Suprapubic skin (tissue), 4 donors: ENCODE results near the gene ARL14EPL. TPM values are rescaled to one million over a fixed set of nuclear protein-coding genes. Genes with fewer than 3 reads are reported as not detected.
A peak's percentile ranks its signal among the peaks of the same experiment; 100 is the strongest.

Source experiments
- DNase-seq, 2 donors: peaks; one replicate each; pipeline ENCODE4 v3.0.0-alpha.2; 2019; ENCODE audit warnings: low spot score in 2 of 2
- H3K27ac ChIP-seq: fragments of 200-600 bp; sonication (generic); one replicate; pipeline ENCODE4 v1.5.1; 2019
- H3K27me3 ChIP-seq: fragments of 200-600 bp; sonication (generic); one replicate; pipeline ENCODE4 v1.5.1; 2019
- H3K36me3 ChIP-seq: fragments of 200-600 bp; sonication (generic); one replicate; pipeline ENCODE4 v1.5.1; 2019
- H3K4me1 ChIP-seq: fragments of 200-600 bp; sonication (generic); one replicate; pipeline ENCODE4 v1.5.1; 2019
- H3K4me3 ChIP-seq: fragments of 200-600 bp; sonication (generic); one replicate; pipeline ENCODE4 v1.5.1; 2019; ENCODE audit warnings: mild to moderate bottlenecking
- H3K9me3 ChIP-seq: fragments of 200-600 bp; sonication (generic); one replicate; pipeline ENCODE4 v1.5.1; 2019
- CTCF ChIP-seq, 2 donors: fragments of 200-600 bp in 1 of 2; fragments of 450-650 bp in 1 of 2; sonication (generic) in 1 of 2; IDR thresholded peaks; one replicate each; pipeline ENCODE4 v1.5.1; 2016 to 2019; ENCODE audit warnings: antibody characterized with exemption in 2 of 2, mild to moderate bottlenecking in 1 of 2, moderate library complexity in 1 of 2
- EP300 ChIP-seq: sonication (generic); formaldehyde crosslinking; IDR thresholded peaks from one replicate; pipeline ENCODE4 v1.6.1; 2017; ENCODE audit warnings: antibody characterized with exemption
- POLR2A ChIP-seq, 2 donors: fragments of 450-650 bp; IDR thresholded peaks; one replicate each; pipeline ENCODE4 v1.6.1; 2017; ENCODE audit warnings: antibody characterized with exemption in 2 of 2, mild to moderate bottlenecking in 2 of 2, moderate library complexity in 2 of 2
- POLR2AphosphoS5 ChIP-seq, 3 donors: sonication (generic); formaldehyde crosslinking; IDR thresholded peaks; one replicate each; pipeline ENCODE4 v1.6.1; 2017; ENCODE audit warnings: antibody characterized with exemption in 3 of 3
- WGBS: methylation state at CpG from one replicate; pipeline ENCODE4 v1.1.5; 2018; 5-methylcytosine and 5-hydroxymethylcytosine counted together
- total RNA-seq, 4 donors: library from RNA; depleted of rRNA; stranded (reverse); fragments of >200 nt; gene quantifications; one replicate each; pipeline ENCODE4 v1.1.0, GENCODE V29; 2016

The ARL14EPL gene
- total RNA-seq, 4 donors from 2014 or later: not detected

DNA sequence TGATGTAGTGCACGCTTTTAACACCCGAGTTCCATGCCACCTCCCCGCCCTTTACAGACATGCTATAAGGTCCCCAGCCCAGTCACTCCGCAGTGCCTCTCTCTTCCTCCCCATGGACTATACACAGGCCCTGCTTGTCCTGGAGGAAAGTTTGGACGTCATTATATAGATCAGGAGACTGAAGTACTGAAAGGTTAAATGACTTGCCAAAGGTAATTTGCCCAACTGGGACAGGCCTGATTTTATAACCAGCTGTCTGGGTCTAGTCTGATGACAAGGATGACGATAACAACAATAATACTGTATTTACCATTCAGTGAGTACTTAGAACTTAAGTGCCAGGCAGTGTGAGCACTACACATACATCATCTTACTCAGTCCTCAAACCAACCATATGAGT lies 36.9 kb upstream of the ARL14EPL start:
- Histone ChIP-seq H3K27ac (no peak overlapping the region), H3K27me3 (no peaks in the 10 kb centered on the region), H3K4me3 (no peak overlapping the region), H3K36me3 (no peaks in the 10 kb centered on the region), H3K9me3 (no peaks in the 10 kb centered on the region), H3K4me1 (no peaks in the 10 kb centered on the region)
- 87% methylated on average over 6 of the region's 6 CpGs for WGBS
- TF ChIP-seq CTCF (IDR thresholded peaks at IDR 0.05) (no peak), POLR2AphosphoS5 (IDR thresholded peaks at IDR 0.05) (no peak), POLR2A (IDR thresholded peaks at IDR 0.05) (no peak), EP300 (no peak)
- no peak for DNase-seq

DNA sequence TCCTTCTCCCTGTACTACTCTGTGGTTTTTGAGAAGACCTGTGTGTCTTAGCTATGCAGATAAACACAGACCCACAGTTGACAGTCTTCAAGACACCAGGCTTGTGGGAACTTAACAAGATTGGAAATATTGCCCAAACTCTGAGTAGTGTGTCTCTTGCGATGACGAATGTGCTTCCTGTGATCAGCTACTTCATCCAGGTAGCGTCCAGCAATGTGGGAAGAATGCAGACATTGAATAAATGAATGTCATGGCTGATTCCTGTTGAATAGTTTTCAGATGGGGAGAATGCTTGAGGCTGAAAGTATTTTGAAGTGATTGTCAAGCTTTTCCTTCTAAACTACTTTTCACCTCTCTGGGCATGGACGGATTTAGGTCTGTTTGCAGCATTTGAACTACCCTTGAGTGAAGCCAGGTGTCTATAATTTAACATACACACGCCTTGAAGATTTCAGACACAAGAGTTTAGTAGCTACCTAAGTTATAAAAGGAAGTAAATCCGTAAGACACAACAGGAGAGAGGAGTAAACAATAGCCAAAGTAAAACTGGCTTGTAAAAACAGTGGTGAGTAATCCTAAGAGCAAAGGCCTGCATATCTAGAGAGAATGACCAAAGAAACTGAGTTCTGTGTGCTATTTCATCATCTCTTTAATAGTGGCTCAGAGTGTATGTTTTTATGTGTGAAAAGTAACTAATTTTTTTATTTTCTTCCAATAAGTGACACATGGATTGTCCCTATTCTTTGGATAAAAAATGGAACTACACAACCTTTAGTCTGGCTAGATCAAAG lies 30.0 kb upstream of the ARL14EPL start:
- TF ChIP-seq POLR2AphosphoS5 (IDR thresholded peaks at IDR 0.05) (no peak), POLR2A (IDR thresholded peaks at IDR 0.05) (no peak), EP300 (no peak), CTCF (IDR thresholded peaks at IDR 0.05) (no peak)
- 66% methylated on average over 6 of the region's 6 CpGs for WGBS
- Histone ChIP-seq H3K27me3 (no peaks in the 10 kb centered on the region), H3K36me3 (no peaks in the 10 kb centered on the region), H3K9me3 (no peaks in the 10 kb centered on the region), H3K4me3 (no peak overlapping the region), H3K4me1 (no peaks in the 10 kb centered on the region), H3K27ac (no peak overlapping the region)
- DNase-seq: no peak

- TF ChIP-seq POLR2AphosphoS5 (IDR thresholded peaks at IDR 0.05) (no peak), POLR2A (IDR thresholded peaks at IDR 0.05) (no peak), CTCF (IDR thresholded peaks at IDR 0.05) (no peak), EP300 (no peak)
- no peak overlapping the region for H3K4me3 ChIP-seq
- WGBS: 81% methylated on average over 3 of the region's 3 CpGs
- H3K27me3 ChIP-seq: no peaks in the 10 kb centered on the region
- H3K36me3 ChIP-seq: no peaks in the 10 kb centered on the region
- DNase-seq: no peak
- no peak overlapping the region for H3K27ac ChIP-seq
- H3K4me1 ChIP-seq: no peaks in the 10 kb centered on the region
- H3K9me3 ChIP-seq: no peaks in the 10 kb centered on the region
Measured at GRCh38 chr5:116004248-116004647, 28.0 kb upstream of the ARL14EPL start.

- Histone ChIP-seq H3K36me3 (no peaks in the 10 kb centered on the region), H3K4me3 (no peak overlapping the region), H3K27ac (no peak overlapping the region), H3K4me1 (peaks cover 3% of the 10 kb centered on the region), H3K9me3 (no peaks in the 10 kb centered on the region), H3K27me3 (no peaks in the 10 kb centered on the region)
- TF ChIP-seq POLR2A (IDR thresholded peaks at IDR 0.05): no peak
- TF ChIP-seq EP300: no peak
- DNase-seq: no peak
- WGBS: 63% methylated on average over 3 of the region's 3 CpGs
Measured at GRCh38 chr5:116009806-116010205, 22.5 kb upstream of the ARL14EPL start.

- Histone ChIP-seq H3K9me3 (no peaks in the 10 kb centered on the region), H3K27me3 (no peaks in the 10 kb centered on the region), H3K4me3 (no peak overlapping the region), H3K27ac (no peak overlapping the region), H3K36me3 (no peaks in the 10 kb centered on the region), H3K4me1 (peaks cover 3% of the 10 kb centered on the region)
- no peak for TF ChIP-seq POLR2AphosphoS5 (IDR thresholded peaks at IDR 0.05)
- DNase-seq: no peak
Measured at GRCh38 chr5:116011046-116011445, 21.2 kb upstream of the ARL14EPL start.

DNA sequence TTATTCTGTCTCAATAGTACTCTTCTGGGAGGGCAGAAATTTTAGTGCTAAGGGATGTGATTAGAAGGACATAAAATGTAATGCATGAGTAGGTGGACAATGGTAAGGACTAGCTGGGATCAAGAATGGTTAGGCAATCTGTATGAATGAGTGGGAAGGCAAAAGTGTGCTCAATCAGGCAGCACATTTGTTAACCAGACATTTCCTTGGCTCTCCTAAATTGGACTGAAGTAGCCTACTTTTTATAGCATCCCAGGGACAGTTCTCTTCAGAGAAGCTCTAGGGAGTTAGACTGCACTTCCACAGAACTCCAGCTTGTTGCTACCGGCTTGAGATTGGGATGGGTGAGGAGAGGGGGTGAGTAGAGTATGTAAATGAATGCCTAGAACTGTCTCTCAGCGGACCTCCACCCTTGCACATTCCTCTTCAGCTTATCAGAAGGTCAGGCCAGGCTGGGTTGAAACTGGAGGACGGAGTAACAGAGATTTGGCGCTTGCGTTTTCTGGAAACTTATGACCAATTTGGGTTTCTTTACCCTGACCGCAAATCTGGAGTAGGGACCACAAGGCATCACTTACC lies 19.0 kb upstream of the ARL14EPL start:
- H3K9me3 ChIP-seq: no peaks in the 10 kb centered on the region
- TF ChIP-seq CTCF (IDR thresholded peaks at IDR 0.05): no peak
- no peak for TF ChIP-seq POLR2A (IDR thresholded peaks at IDR 0.05)
- TF ChIP-seq POLR2AphosphoS5 (IDR thresholded peaks at IDR 0.05): no peak
- H3K4me1 ChIP-seq: peaks cover 3% of the 10 kb centered on the region
- H3K4me3 ChIP-seq: no peak overlapping the region
- 50% methylated on average over 6 of the region's 6 CpGs for WGBS
- DNase-seq: no peak
- H3K27ac ChIP-seq: peak overlapping the region; percentile 52
- H3K27me3 ChIP-seq: no peaks in the 10 kb centered on the region
- H3K36me3 ChIP-seq: no peaks in the 10 kb centered on the region
